ENCODE data around the gene RFPL1. TPM values are rescaled to one million over a fixed set of nuclear protein-coding genes. Genes with fewer than 3 reads are reported as not detected.

RFPL1 gene
- total RNA-seq, 1 experiment from 2014 or later = 0.42 TPM

- DNase-seq = no peak
- no peaks in the 10 kb centered on the region for H3K36me3 ChIP-seq (replicated peaks; ENCODE audit: control insufficient read depth, insufficient read depth, low read length)
- H3K4me3 ChIP-seq (ENCODE audit: insufficient read depth, low read depth, low read length) = no peak overlapping the region
- no peaks in the 10 kb centered on the region for H3K27me3 ChIP-seq (ENCODE audit: control insufficient read depth, insufficient read depth, low read length)
Observed at GRCh38 chr22:29426476-29426875, 11.9 kb upstream of the RFPL1 start.

GRCh38 chr22:29427176-29427760 lies 11.1 kb upstream of the RFPL1 start:
- H3K27me3 ChIP-seq (ENCODE audit: control insufficient read depth, insufficient read depth, low read length) = no peaks in the 10 kb centered on the region
- DNase-seq = no peak
- no peak overlapping the region for H3K4me3 ChIP-seq (ENCODE audit: insufficient read depth, low read depth, low read length)
- no peaks in the 10 kb centered on the region for H3K36me3 ChIP-seq (replicated peaks; ENCODE audit: control insufficient read depth, insufficient read depth, low read length)

- no peak overlapping the region for H3K4me3 ChIP-seq (ENCODE audit: insufficient read depth, low read depth, low read length)
- DNase-seq = no peak
- no peaks in the 10 kb centered on the region for H3K27me3 ChIP-seq (ENCODE audit: control insufficient read depth, insufficient read depth, low read length)
- no peaks in the 10 kb centered on the region for H3K36me3 ChIP-seq (replicated peaks; ENCODE audit: control insufficient read depth, insufficient read depth, low read length)
Observed at GRCh38 chr22:29431986-29432385, 6.4 kb upstream of the RFPL1 start.

GRCh38 chr22:29433856-29434255 lies 4.5 kb upstream of the RFPL1 start:
- Histone ChIP-seq H3K36me3 (replicated peaks; ENCODE audit: control insufficient read depth, insufficient read depth, low read length) (no peaks in the 10 kb centered on the region), H3K4me3 (ENCODE audit: insufficient read depth, low read depth, low read length) (no peak overlapping the region), H3K27me3 (ENCODE audit: control insufficient read depth, insufficient read depth, low read length) (no peaks in the 10 kb centered on the region)
- no peak for DNase-seq

GRCh38 chr22:29434288-29434687 lies 4.1 kb upstream of the RFPL1 start:
- Histone ChIP-seq H3K27me3 (ENCODE audit: control insufficient read depth, insufficient read depth, low read length) (no peaks in the 10 kb centered on the region), H3K36me3 (replicated peaks; ENCODE audit: control insufficient read depth, insufficient read depth, low read length) (no peaks in the 10 kb centered on the region), H3K4me3 (ENCODE audit: insufficient read depth, low read depth, low read length) (no peak overlapping the region)
- DNase-seq = no peak

- no peak for DNase-seq
- no peaks in the 10 kb centered on the region for H3K27me3 ChIP-seq (ENCODE audit: control insufficient read depth, insufficient read depth, low read length)
- no peaks in the 10 kb centered on the region for H3K36me3 ChIP-seq (replicated peaks; ENCODE audit: control insufficient read depth, insufficient read depth, low read length)
- H3K4me3 ChIP-seq (ENCODE audit: insufficient read depth, low read depth, low read length) = no peak overlapping the region
Observed at GRCh38 chr22:29435236-29436136, 2.9 kb upstream of the RFPL1 start.

- Histone ChIP-seq H3K4me3 (ENCODE audit: insufficient read depth, low read depth, low read length) (no peak overlapping the region), H3K27me3 (ENCODE audit: control insufficient read depth, insufficient read depth, low read length) (no peaks in the 10 kb centered on the region), H3K36me3 (replicated peaks; ENCODE audit: control insufficient read depth, insufficient read depth, low read length) (no peaks in the 10 kb centered on the region)
- DNase-seq = no peak
Observed at GRCh38 chr22:29442976-29443375, 4.6 kb downstream of the RFPL1 start.

GRCh38 chr22:29443452-29443851 lies 5.1 kb downstream of the RFPL1 start:
- no peaks in the 10 kb centered on the region for H3K36me3 ChIP-seq (replicated peaks; ENCODE audit: control insufficient read depth, insufficient read depth, low read length)
- no peak for DNase-seq
- H3K4me3 ChIP-seq (ENCODE audit: insufficient read depth, low read depth, low read length) = no peak overlapping the region
- H3K27me3 ChIP-seq (ENCODE audit: control insufficient read depth, insufficient read depth, low read length) = no peaks in the 10 kb centered on the region

GRCh38 chr22:29443861-29444792 lies 5.7 kb downstream of the RFPL1 start:
- H3K4me3 ChIP-seq (ENCODE audit: insufficient read depth, low read depth, low read length) = no peak overlapping the region
- no peaks in the 10 kb centered on the region for H3K36me3 ChIP-seq (replicated peaks; ENCODE audit: control insufficient read depth, insufficient read depth, low read length)
- DNase-seq = no peak
- H3K27me3 ChIP-seq (ENCODE audit: control insufficient read depth, insufficient read depth, low read length) = no peaks in the 10 kb centered on the region

GRCh38 chr22:29445508-29445907 lies 7.1 kb downstream of the RFPL1 start:
- H3K4me3 ChIP-seq (ENCODE audit: insufficient read depth, low read depth, low read length) = no peak overlapping the region
- no peaks in the 10 kb centered on the region for H3K36me3 ChIP-seq (replicated peaks; ENCODE audit: control insufficient read depth, insufficient read depth, low read length)
- H3K27me3 ChIP-seq (ENCODE audit: control insufficient read depth, insufficient read depth, low read length) = no peaks in the 10 kb centered on the region
- no peak for DNase-seq

- Histone ChIP-seq H3K27me3 (ENCODE audit: control insufficient read depth, insufficient read depth, low read length) (no peaks in the 10 kb centered on the region), H3K4me3 (ENCODE audit: insufficient read depth, low read depth, low read length) (no peak overlapping the region)
- DNase-seq = no peak
Observed at GRCh38 chr22:29447906-29448305, 9.5 kb downstream of the RFPL1 start.

GRCh38 chr22:29449296-29449875 lies 11.0 kb downstream of the RFPL1 start:
- Histone ChIP-seq H3K36me3 (replicated peaks; ENCODE audit: control insufficient read depth, insufficient read depth, low read length) (no peaks in the 10 kb centered on the region), H3K27me3 (ENCODE audit: control insufficient read depth, insufficient read depth, low read length) (no peaks in the 10 kb centered on the region), H3K4me3 (ENCODE audit: insufficient read depth, low read depth, low read length) (no peak overlapping the region)
- DNase-seq = no peak

More at GRCh38 chr22:29447906-29448305, 9.5 kb downstream of the RFPL1 start:
- H3K36me3 ChIP-seq (replicated peaks; ENCODE audit: control insufficient read depth, insufficient read depth, low read length) = no peaks in the 10 kb centered on the region

GRCh38 chr22:29450222-29450621 lies 11.8 kb downstream of the RFPL1 start:
- DNase-seq = no peak
- Histone ChIP-seq H3K4me3 (ENCODE audit: insufficient read depth, low read depth, low read length) (no peak overlapping the region), H3K36me3 (replicated peaks; ENCODE audit: control insufficient read depth, insufficient read depth, low read length) (no peaks in the 10 kb centered on the region), H3K27me3 (ENCODE audit: control insufficient read depth, insufficient read depth, low read length) (no peaks in the 10 kb centered on the region)

GRCh38 chr22:29451863-29452262 lies 13.5 kb downstream of the RFPL1 start:
- Histone ChIP-seq H3K4me3 (ENCODE audit: insufficient read depth, low read depth, low read length) (no peak overlapping the region), H3K36me3 (replicated peaks; ENCODE audit: control insufficient read depth, insufficient read depth, low read length) (no peaks in the 10 kb centered on the region), H3K27me3 (ENCODE audit: control insufficient read depth, insufficient read depth, low read length) (no peaks in the 10 kb centered on the region)
- DNase-seq = no peak
